Measurements from ENCODE around the gene PPT2.

DNA sequence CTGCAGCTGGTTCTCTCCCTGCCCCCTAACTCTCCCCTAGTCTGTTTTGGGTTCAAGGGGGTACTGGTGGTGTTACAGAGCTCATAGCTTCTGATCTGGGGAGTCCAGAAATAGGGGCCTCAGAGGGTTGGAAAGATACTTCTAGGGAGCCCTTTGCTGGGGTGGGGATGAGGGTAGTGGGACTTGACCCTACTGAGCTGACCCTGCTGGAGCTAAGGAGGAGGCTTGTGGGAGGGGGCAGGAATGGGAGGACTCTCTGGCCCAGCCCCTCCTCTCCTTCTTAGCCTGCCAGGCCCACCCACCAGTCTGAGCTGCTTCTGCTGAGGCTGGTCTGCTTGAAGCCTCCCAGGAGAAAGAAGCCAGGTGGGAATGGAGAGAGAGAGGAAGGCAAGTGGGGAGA, 10.4 kb downstream of the PPT2 start, which contains the start of gene EGFL8:
- TF ChIP-seq, protein P1, sequence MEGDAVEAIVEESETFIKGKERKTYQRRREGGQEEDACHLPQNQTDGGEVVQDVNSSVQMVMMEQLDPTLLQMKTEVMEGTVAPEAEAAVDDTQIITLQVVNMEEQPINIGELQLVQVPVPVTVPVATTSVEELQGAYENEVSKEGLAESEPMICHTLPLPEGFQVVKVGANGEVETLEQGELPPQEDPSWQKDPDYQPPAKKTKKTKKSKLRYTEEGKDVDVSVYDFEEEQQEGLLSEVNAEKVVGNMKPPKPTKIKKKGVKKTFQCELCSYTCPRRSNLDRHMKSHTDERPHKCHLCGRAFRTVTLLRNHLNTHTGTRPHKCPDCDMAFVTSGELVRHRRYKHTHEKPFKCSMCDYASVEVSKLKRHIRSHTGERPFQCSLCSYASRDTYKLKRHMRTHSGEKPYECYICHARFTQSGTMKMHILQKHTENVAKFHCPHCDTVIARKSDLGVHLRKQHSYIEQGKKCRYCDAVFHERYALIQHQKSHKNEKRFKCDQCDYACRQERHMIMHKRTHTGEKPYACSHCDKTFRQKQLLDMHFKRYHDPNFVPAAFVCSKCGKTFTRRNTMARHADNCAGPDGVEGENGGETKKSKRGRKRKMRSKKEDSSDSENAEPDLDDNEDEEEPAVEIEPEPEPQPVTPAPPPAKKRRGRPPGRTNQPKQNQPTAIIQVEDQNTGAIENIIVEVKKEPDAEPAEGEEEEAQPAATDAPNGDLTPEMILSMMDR (conservative IDR thresholded peaks at IDR 0.05; ENCODE audit: low read length) = no peak
- TF ChIP-seq EZH2phosphoT487 (IDR thresholded peaks at IDR 0.05; ENCODE audit: borderline replicate concordance) = no peak
